Measurements from ENCODE around the gene TP53BP2. TPM values are rescaled to one million over a fixed set of nuclear protein-coding genes. Genes with fewer than 3 reads are reported as not detected.
A peak's percentile ranks its signal among the peaks of the same experiment; 100 is the strongest.

The TP53BP2 gene
- total RNA-seq, 6 donors from 2014 or later = 43.0 to 77.5 (median 61.8) TPM

GRCh38 chr1:223780318-223780717, 65.4 kb downstream of the TP53BP2 start:
- TF ChIP-seq CTCF (IDR thresholded peaks at IDR 0.05) (no peak), POLR2A (IDR thresholded peaks at IDR 0.05) (no peak), EP300 (IDR thresholded peaks at IDR 0.05) (no peak), POLR2AphosphoS5 (IDR thresholded peaks at IDR 0.05) (no peak)
- Histone ChIP-seq H3K27ac (no peak overlapping the region), H3K27me3 (no peaks in the 10 kb centered on the region), H3K4me1 (peaks cover 0 to 9% (median 5%) of the 10 kb centered on the region in 4 donors), H3K4me3 (no peak overlapping the region), H3K36me3 (peaks cover 7 to 77% (median 42%) of the 10 kb centered on the region in 4 donors), H3K9me3 (no peaks in the 10 kb centered on the region)
- no peak for ATAC-seq (ENCODE audit: low FRiP score in 2 of 2)
- peak in 1 of 2 donors; percentile 20 for DNase-seq
- 97 to 99% methylated on average over 8 of the region's 8 CpGs for WGBS, 2 donors

DNA sequence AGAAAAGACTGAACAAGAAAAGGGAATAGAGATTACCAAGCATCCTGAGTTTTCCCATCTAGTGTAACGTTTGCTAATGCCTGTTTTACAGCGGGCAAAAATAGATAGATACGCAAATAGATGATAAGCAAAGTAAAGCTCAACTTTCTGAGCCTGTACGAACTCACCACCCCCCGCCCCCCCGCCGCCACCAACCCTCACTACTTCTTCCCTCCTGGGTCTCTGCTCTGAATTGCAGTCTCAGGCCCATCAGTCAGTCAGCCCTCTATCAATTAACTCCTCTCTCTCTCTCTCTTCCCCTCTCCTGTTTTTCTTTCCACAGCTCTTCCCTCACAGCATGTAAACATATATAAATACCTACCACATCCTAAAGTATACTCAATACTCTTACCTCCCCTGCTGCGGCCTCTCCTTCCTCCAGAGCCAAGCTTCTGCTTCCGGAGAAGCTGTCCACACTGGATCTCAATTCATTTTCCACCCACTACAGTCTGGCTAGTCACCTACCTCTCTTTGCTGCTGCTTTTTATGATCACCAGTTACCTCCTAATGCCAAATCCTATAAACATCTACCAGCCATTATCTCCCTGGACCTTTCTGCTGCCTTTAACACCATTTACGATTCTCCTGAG, 68.8 kb downstream of the TP53BP2 start:
- no peak overlapping the region for H3K4me3 ChIP-seq
- 88% methylated on average over 10 of the region's 10 CpGs for WGBS, 2 donors
- H3K27me3 ChIP-seq = no peaks in the 10 kb centered on the region
- peaks cover 13 to 21% (median 17%) of the 10 kb centered on the region in 4 donors for H3K4me1 ChIP-seq
- H3K27ac ChIP-seq = peak overlapping the region in 3 of 4 donors; percentile 23 to 66 (median 42)
- H3K9me3 ChIP-seq = no peaks in the 10 kb centered on the region
- TF ChIP-seq EP300 (IDR thresholded peaks at IDR 0.05) (no peak), POLR2A (IDR thresholded peaks at IDR 0.05) (no peak), POLR2AphosphoS5 (IDR thresholded peaks at IDR 0.05) (no peak), CTCF (IDR thresholded peaks at IDR 0.05) (no peak)
- H3K36me3 ChIP-seq = peaks cover 7 to 94% (median 62%) of the 10 kb centered on the region in 4 donors
- DNase-seq (no peak), ATAC-seq (ENCODE audit: low FRiP score in 2 of 2) (no peak)

DNA sequence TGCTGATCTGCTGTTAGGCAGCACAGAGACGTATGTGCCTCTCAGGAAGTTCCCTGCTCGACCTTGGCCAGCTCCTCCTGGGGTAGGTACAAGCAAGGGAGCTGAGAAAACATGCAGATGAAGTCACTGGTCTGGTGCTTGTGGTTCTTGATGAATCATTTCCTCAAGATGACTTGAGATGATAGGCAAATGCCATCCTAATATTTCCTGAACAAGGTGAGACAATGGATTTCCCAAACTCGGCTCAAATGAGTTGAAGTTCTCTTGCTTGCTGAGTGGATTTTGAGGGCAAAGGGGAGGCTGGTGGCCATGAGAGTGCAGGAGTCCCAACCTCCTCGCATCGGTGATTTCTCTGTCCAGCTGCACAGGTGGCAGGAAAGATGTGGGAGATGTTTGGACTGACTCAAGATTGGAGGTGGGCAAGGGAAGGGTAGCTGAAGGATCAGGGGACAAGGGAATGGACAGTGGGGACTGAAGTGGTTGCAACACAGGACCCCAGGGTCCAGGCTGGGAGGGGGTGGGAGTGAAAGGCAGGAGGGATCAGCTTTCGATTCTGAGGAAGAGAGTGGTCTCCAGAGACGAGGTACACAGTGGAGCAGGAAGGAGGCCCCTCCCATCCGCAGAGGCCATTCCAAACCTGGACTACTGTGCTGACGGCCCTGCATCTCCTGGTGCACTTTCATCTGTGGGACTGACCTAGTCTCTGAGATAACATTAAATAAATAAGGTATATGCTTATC, 69.5 kb downstream of the TP53BP2 start:
- H3K9me3 ChIP-seq = no peaks in the 10 kb centered on the region
- TF ChIP-seq CTCF (IDR thresholded peaks at IDR 0.05) = no peak
- peak in 1 of 2 donors; percentile 40 for TF ChIP-seq POLR2AphosphoS5 (IDR thresholded peaks at IDR 0.05)
- peak in 1 of 4 donors; percentile 41 for TF ChIP-seq EP300 (IDR thresholded peaks at IDR 0.05)
- TF ChIP-seq POLR2A (IDR thresholded peaks at IDR 0.05) = no peak
- ATAC-seq (ENCODE audit: low FRiP score in 2 of 2) (no peak), DNase-seq (no peak)
- peaks cover 7 to 98% (median 63%) of the 10 kb centered on the region in 4 donors for H3K36me3 ChIP-seq
- H3K4me1 ChIP-seq = peaks cover 20 to 28% (median 23%) of the 10 kb centered on the region in 4 donors
- no peak overlapping the region for H3K4me3 ChIP-seq
- no peaks in the 10 kb centered on the region for H3K27me3 ChIP-seq
- peak overlapping the region; percentile 23 to 66 (median 50) for H3K27ac ChIP-seq
- WGBS, 2 donors = 59 to 63% methylated on average over 9 of the region's 9 CpGs

DNA sequence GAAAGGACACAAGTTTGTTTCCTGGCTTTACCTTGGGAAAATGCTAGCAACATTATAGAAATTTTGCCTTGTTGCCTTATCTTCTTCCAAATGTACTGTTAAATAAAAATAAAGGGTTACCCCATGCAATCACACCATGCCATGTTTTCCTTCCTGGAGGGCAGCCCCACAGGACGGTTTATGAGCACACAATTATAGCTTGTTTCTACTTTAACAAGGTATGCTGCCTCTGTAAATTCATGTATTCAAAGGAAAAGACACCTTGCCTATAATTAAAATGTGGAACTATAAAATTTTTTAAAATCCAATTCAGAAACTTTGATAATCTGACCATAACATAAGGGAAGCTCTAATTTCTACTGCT, 70.1 kb downstream of the TP53BP2 start:
- Histone ChIP-seq H3K4me3 (no peak overlapping the region), H3K4me1 (peaks cover 26 to 34% (median 27%) of the 10 kb centered on the region in 4 donors), H3K9me3 (no peaks in the 10 kb centered on the region), H3K36me3 (peaks cover 7 to 98% (median 65%) of the 10 kb centered on the region in 4 donors), H3K27me3 (no peaks in the 10 kb centered on the region), H3K27ac (peak overlapping the region in 2 of 4 donors; percentile 42 to 66)
- no peak for DNase-seq
- TF ChIP-seq CTCF (IDR thresholded peaks at IDR 0.05) (no peak), POLR2A (IDR thresholded peaks at IDR 0.05) (no peak), EP300 (IDR thresholded peaks at IDR 0.05) (no peak), POLR2AphosphoS5 (IDR thresholded peaks at IDR 0.05) (no peak)
- WGBS, 2 donors = 65 to 70% methylated on average over 1 of the region's 1 CpG
- no peak for ATAC-seq (ENCODE audit: low FRiP score in 2 of 2)
